Metanephros (tissue), 2 donors: Measurements from ENCODE around the gene SPTLC1. TPM values are rescaled to one million over a fixed set of nuclear protein-coding genes. Genes with fewer than 3 reads are reported as not detected.

ENCODE experiments used
- small RNA-seq: library from RNA; depleted of rRNA; stranded (forward); fragments of <200 nt; gene quantifications from one replicate; pipeline ENCODE3, GENCODE V24; 2014; ENCODE audit warnings: low replicate concordance
- total RNA-seq: library from RNA; depleted of rRNA; stranded (reverse); fragments of >200 nt; gene quantifications from one replicate; pipeline ENCODE4 v1.2.3, GENCODE V29; 2014

SPTLC1 gene
- 75.7 TPM for total RNA-seq

GRCh38 chr9:92115071-92115858 lies at the start of gene SPTLC1:
Gene SPTLC1, minus strand, starts transcription at chr9:92115413. Its CDS starts 43 bp downstream, at chr9:92115370.

Small RNAs within 50 kb of the gene (small RNA-seq; reads per million reads assigned to genes)
- gene MTATP6P29 (not detected), gene MTND4LP7 (not detected)

Other genes with a start within 250 kb of the SPTLC1 start
- 31.0 TPM for gene ROR2, start 165.2 kb downstream of the SPTLC1 start, total RNA-seq
- 137 TPM for gene IARS1, start 178.3 kb upstream of the SPTLC1 start, total RNA-seq
- gene NOL8, start 209.9 kb upstream of the SPTLC1 start, total RNA-seq, result 18.5 TPM
- 6.6 TPM for gene CENPP, start 210.5 kb upstream of the SPTLC1 start, total RNA-seq